HG02571 (cell line): ENCODE measurements around the gene TTBK1.

Experiments used
- ATAC-seq: cut with Tn5 transposase; IDR thresholded peaks from one replicate; pipeline ENCODE4 v1.9.1; 2021; ENCODE audit warnings: mild to moderate bottlenecking, moderate library complexity; ENCODE audit not compliant: unreplicated experiment

The TTBK1 gene

GRCh38 chr6:43269273-43270007 lies 26.2 kb downstream of the TTBK1 start:
- no peak for ATAC-seq

- no peak for ATAC-seq
Measured at GRCh38 chr6:43271103-43271815, 28.0 kb downstream of the TTBK1 start.

- no peak for ATAC-seq
Measured at GRCh38 chr6:43271944-43272343, 28.7 kb downstream of the TTBK1 start.

GRCh38 chr6:43273707-43274106 lies 30.4 kb downstream of the TTBK1 start:
- no peak for ATAC-seq

GRCh38 chr6:43274127-43274915 lies 31.0 kb downstream of the TTBK1 start:
- ATAC-seq = no peak

- no peak for ATAC-seq
Measured at GRCh38 chr6:43274916-43275597, 31.8 kb downstream of the TTBK1 start.

- ATAC-seq = no peak
Measured at GRCh38 chr6:43275801-43276576, 32.7 kb downstream of the TTBK1 start.

GRCh38 chr6:43276577-43277305 lies 33.5 kb downstream of the TTBK1 start:
- no peak for ATAC-seq

GRCh38 chr6:43277306-43277642 lies 34.0 kb downstream of the TTBK1 start:
- ATAC-seq = no peak

GRCh38 chr6:43277643-43278523 lies 34.6 kb downstream of the TTBK1 start:
- no peak for ATAC-seq

- no peak for ATAC-seq
Measured at GRCh38 chr6:43278524-43279078, 35.3 kb downstream of the TTBK1 start.

GRCh38 chr6:43280234-43280633 lies 37.0 kb downstream of the TTBK1 start:
- no peak for ATAC-seq

GRCh38 chr6:43282060-43282459 lies 38.8 kb downstream of the TTBK1 start:
- ATAC-seq = no peak

- ATAC-seq = no peak
Measured at GRCh38 chr6:43282636-43283513, 39.6 kb downstream of the TTBK1 start.

- ATAC-seq = no peak
Measured at GRCh38 chr6:43283514-43283901, 40.2 kb downstream of the TTBK1 start.

GRCh38 chr6:43283905-43284304 lies 40.6 kb downstream of the TTBK1 start:
- ATAC-seq = no peak

GRCh38 chr6:43284991-43285781 lies 41.9 kb downstream of the TTBK1 start:
- no peak for ATAC-seq
